ENCODE results near the gene GJC2.

DNA sequence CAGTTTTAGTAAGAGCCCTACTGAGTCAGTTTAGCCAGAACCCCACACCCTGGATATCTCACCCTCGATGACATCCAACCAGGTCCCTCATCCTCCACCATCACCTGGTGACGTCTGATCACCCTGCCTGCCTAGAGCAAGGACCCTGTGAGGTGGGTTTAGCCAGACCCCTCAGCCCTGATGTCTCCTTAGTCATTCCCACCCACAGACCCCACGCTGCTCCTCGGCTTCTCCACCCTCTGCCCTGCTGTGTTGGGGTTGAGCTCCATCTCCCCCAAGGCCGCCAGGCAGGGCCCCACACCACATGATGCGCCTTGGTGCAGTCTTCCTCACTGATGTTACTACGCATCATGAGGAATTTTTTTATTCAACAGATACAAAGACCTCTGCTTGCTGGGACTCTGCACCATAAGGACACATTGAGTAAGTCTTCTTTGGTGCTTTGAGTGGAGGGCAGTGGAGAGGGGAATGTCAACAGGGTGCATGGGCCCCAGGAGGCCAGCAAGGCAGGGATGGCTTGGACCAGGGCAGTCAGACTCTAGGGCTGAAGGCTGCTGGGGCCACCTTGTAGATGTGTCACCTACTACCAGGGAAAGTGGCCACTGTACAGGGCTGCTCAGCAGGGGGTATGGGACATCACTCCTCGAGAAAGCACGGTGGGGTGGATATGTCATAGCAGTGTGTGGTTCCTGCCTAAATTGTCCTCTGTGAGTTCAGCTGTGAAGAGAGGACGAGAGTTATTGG is 14.2 kb downstream of the GJC2 start:
- TF ChIP-seq POLR2A (IDR thresholded peaks at IDR 0.05) (no peak), POLR2AphosphoS5 (IDR thresholded peaks at IDR 0.05) (no peak)

Data from prostate gland (tissue), 1 donor.